Fibroblast of lung (primary cell): ENCODE data around the gene GGCX. TPM values are rescaled to one million over a fixed set of nuclear protein-coding genes. Genes with fewer than 3 reads are reported as not detected.

Source experiments
- DNase-seq, 2 donors: peaks; one replicate each; pipeline versions ENCODE4 v3.0.0 to v3.0.0-alpha.2; 2010; ENCODE audit warnings: low read depth in 2 of 2
- H2AFZ ChIP-seq: 2 replicates; pipeline ENCODE4 v1.5.1; 2012; ENCODE audit warnings: low read length, control low read depth, inconsistent platforms
- H3K27ac ChIP-seq: 2 replicates; pipeline ENCODE4 v1.5.1; 2011; ENCODE audit warnings: low read length, control low read depth; ENCODE audit not compliant: insufficient read depth
- H3K27me3 ChIP-seq: 2 replicates; pipeline ENCODE4 v1.5.1; 2011; ENCODE audit warnings: mild to moderate bottlenecking, low read length; ENCODE audit not compliant: control insufficient read depth, insufficient read depth
- H3K36me3 ChIP-seq: 2 replicates; pipeline ENCODE4 v1.5.1; 2011; ENCODE audit warnings: low read length; ENCODE audit not compliant: control insufficient read depth, insufficient read depth
- H3K4me1 ChIP-seq: 2 replicates; pipeline ENCODE4 v1.5.1; 2011; ENCODE audit warnings: low read length; ENCODE audit not compliant: control insufficient read depth, insufficient read depth; ENCODE audit errors: extremely low read depth
- H3K4me2 ChIP-seq: 2 replicates; pipeline ENCODE4 v1.5.1; 2011; ENCODE audit warnings: low read length, control low read depth; ENCODE audit not compliant: insufficient read depth; ENCODE audit errors: extremely low read depth
- H3K4me3 ChIP-seq, 4 experiments: fragments of 200-600 bp in 1 of 4; sonication (generic) in 1 of 4; replicated peaks in 1 of 4; 2 replicates each; pipeline ENCODE4 v1.5.1; 2011 to 2016; ENCODE audit warnings: low read length in 4 of 4, low read depth in 3 of 4, mild to moderate bottlenecking in 3 of 4, control low read depth in 2 of 4, inconsistent platforms in 1 of 4, mixed read lengths in 1 of 4; ENCODE audit not compliant: insufficient read depth in 1 of 4; ENCODE audit errors: control extremely low read depth in 1 of 4
- H3K79me2 ChIP-seq: 2 replicates; pipeline ENCODE4 v1.5.1; 2012; ENCODE audit warnings: mild to moderate bottlenecking, low read length, inconsistent platforms; ENCODE audit not compliant: control insufficient read depth, insufficient read depth
- H3K9ac ChIP-seq: 2 replicates; pipeline ENCODE4 v1.5.1; 2011; ENCODE audit warnings: mild to moderate bottlenecking, low read length, control low read depth; ENCODE audit not compliant: insufficient read depth
- H3K9me3 ChIP-seq: 2 replicates; pipeline ENCODE4 v1.5.1; 2012; ENCODE audit warnings: low read depth, low read length; ENCODE audit not compliant: control insufficient read depth, insufficient read depth
- H4K20me1 ChIP-seq: 2 replicates; pipeline ENCODE4 v1.5.1; 2011; ENCODE audit warnings: low read length; ENCODE audit not compliant: control insufficient read depth, insufficient read depth; ENCODE audit errors: extremely low read depth
- CTCF ChIP-seq, 2 donors: IDR thresholded peaks in 1 of 2; conservative IDR thresholded peaks in 1 of 2; 1 replicate in 1 of 2; 2 replicates in 1 of 2; pipeline ENCODE4 v1.5.1; 2011 to 2012; ENCODE audit warnings: low read length in 2 of 2, control low read depth in 1 of 2, inconsistent platforms in 1 of 2, low read depth in 1 of 2, mild to moderate bottlenecking in 1 of 2
- EZH2 ChIP-seq: IDR thresholded peaks from 2 replicates; pipeline ENCODE4 v1.5.1; 2012; ENCODE audit warnings: low read length, control low read depth, mild to moderate bottlenecking; ENCODE audit errors: missing control alignments
- polyA plus RNA-seq, 2 donors: library from polyadenylated mRNA; depleted of rRNA in 1 of 2; stranded (reverse) in 1 of 2; unstranded in 1 of 2; fragments of >200 nt; gene quantifications; 2 replicates each; pipeline ENCODE4 v1.2.1, GENCODE V29; 2011 to 2012; ENCODE audit warnings: missing spikeins in 1 of 2
- total RNA-seq: library from RNA; depleted of rRNA; stranded (reverse); fragments of >200 nt; gene quantifications from 2 replicates; pipeline ENCODE4 v1.2.1, GENCODE V29; 2014

The GGCX gene
- total and polyA plus RNA-seq, 2 donors (not counting 1 experiment from before 2014, with no cell fraction given): 34.4 to 46.1 TPM

DNA sequence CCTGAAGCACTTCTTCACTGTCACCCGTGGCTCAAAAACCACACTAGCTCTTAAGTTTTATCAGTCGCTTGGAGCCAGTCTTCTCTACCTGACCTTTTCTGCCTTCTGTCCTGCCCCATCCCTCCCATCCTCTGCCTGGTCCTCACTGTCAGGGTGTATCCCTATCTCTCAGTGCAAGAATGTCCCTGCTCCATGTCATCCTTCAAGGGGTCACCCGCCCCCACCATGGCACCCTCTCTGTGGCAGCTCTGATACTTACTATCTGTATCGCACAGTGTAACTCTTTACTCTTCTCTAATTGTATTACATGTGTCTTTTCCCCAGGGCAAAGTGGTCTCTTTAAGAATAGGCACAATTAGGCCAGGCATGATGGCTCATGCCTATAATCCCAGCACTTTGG lies 27.4 kb upstream of the GGCX start:
- peaks cover 42% of the 10 kb centered on the region for H3K4me1 ChIP-seq
- no peak overlapping the region for H3K4me2 ChIP-seq
- H3K9me3 ChIP-seq: no peaks in the 10 kb centered on the region
- no peaks in the 10 kb centered on the region for H4K20me1 ChIP-seq
- no peak overlapping the region for H2AFZ ChIP-seq
- TF ChIP-seq EZH2 (no peak), CTCF (conservative IDR thresholded peaks at IDR 0.05 in 1 of 2, IDR thresholded peaks at IDR 0.05 in 1 of 2; ENCODE audit: low read depth in 1 of 2, low read length in 2 of 2) (no peak)
- no peak overlapping the region for H3K27ac ChIP-seq
- DNase-seq: no peak
- H3K4me3 ChIP-seq: no peak overlapping the region
- H3K27me3 ChIP-seq: no peaks in the 10 kb centered on the region
- peaks cover 8% of the 10 kb centered on the region for H3K79me2 ChIP-seq
- peaks cover 1% of the 10 kb centered on the region for H3K36me3 ChIP-seq
- no peak overlapping the region for H3K9ac ChIP-seq

- no peak for DNase-seq
- Histone ChIP-seq H3K27ac (no peak overlapping the region), H3K4me2 (no peak overlapping the region), H3K27me3 (no peaks in the 10 kb centered on the region), H3K4me1 (peaks cover 42% of the 10 kb centered on the region), H3K9me3 (no peaks in the 10 kb centered on the region), H3K36me3 (peaks cover 1% of the 10 kb centered on the region), H3K4me3 (no peak overlapping the region), H4K20me1 (no peaks in the 10 kb centered on the region), H3K9ac (no peak overlapping the region), H2AFZ (no peak overlapping the region), H3K79me2 (peaks cover 8% of the 10 kb centered on the region)
- no peak for TF ChIP-seq EZH2
- TF ChIP-seq CTCF (conservative IDR thresholded peaks at IDR 0.05 in 1 of 2, IDR thresholded peaks at IDR 0.05 in 1 of 2; ENCODE audit: low read depth in 1 of 2, low read length in 2 of 2): no peak
Observed at GRCh38 chr2:85588236-85588635, 26.9 kb upstream of the GGCX start.

- peaks cover 28% of the 10 kb centered on the region for H3K4me1 ChIP-seq
- peak; percentile 55 to 89 for DNase-seq
- peak overlapping the region; percentile 89 for H3K4me2 ChIP-seq
- H3K27ac ChIP-seq: peak overlapping the region; percentile 88
- peaks cover 1% of the 10 kb centered on the region for H3K79me2 ChIP-seq
- peak overlapping the region in 2 of 4 experiments; percentile 4 to 70 for H3K4me3 ChIP-seq
- H3K27me3 ChIP-seq: no peaks in the 10 kb centered on the region
- no peaks in the 10 kb centered on the region for H4K20me1 ChIP-seq
- H3K9ac ChIP-seq: no peak overlapping the region
- TF ChIP-seq CTCF (conservative IDR thresholded peaks at IDR 0.05 in 1 of 2, IDR thresholded peaks at IDR 0.05 in 1 of 2; ENCODE audit: low read depth in 1 of 2, low read length in 2 of 2) (no peak), EZH2 (no peak)
- H3K9me3 ChIP-seq: no peaks in the 10 kb centered on the region
- no peaks in the 10 kb centered on the region for H3K36me3 ChIP-seq
- H2AFZ ChIP-seq: no peak overlapping the region
Observed at GRCh38 chr2:85585781-85586105, 24.4 kb upstream of the GGCX start.
